ENCODE data around the gene GPR183.

GPR183 gene

DNA sequence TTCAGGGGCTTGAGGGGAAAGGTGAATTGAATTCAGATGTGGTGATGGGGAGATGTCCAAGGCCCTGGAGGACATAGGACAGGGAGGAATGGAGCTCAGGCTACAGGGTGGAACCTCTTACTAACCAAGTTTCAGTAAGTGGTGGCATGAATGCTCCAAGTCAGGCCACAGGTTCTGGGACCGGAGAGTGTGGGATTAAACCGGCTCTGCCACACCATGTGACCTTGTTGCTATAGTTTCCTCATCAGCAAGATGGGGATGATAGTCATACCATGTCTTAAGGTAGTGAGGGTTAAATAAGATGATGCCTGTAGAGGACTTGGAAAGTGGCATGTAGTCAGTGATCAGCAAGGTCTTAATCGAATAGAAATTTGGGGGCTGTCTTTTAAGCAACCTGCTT is 16.3 kb downstream of the GPR183 start:
- no peak for DNase-seq

DNA sequence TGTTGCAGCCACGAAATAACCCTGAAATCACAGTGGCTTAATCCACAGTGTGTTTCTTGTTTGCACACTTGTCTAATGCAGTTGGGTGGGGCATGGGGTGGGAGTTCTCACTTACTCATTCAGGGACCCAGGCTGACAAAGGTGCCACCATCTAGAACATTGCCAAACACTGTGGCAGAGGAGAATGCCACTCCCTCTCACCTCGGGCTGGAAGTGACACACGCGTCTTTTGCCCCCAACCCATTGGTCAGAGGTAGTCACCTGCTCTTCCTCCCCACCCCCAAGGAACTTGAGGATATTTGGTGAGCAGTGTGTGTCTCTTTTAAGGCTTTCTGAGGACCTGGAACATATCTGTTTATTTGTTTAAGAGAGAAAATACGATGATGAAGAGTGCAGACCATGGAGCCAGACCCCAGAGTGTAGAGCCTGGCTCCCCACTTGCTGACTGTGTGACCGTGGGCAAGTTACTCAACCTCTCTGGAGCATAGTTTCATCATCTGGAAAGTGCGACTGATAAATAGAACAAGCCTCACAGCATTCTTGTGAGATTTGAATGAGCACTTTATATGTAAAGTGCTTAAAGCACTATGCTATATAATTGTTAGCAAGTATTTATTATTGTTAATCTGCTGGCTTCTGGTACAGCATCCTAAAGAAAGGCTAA is 17.4 kb downstream of the GPR183 start:
- DNase-seq = peak; percentile 59 to 71

DNA sequence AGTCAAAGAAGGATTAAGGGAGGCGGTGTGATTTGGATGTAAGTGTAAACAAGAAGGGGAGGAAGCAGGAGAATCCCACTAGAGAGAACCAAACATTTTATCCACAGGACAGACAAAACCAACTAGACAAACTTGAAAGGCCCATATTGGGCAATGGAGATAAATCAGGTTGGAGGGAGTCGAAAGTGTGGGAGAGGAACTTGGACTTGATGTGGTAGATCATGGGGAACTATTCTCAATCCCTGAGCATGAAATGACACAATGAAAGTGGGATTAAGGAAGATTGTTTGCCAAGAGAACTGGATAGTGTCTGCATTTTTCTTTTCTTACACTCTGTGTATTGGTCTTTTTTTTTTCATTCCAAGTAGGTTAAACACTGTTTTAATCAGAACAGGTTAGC is 17.9 kb downstream of the GPR183 start:
- no peak for DNase-seq

DNA sequence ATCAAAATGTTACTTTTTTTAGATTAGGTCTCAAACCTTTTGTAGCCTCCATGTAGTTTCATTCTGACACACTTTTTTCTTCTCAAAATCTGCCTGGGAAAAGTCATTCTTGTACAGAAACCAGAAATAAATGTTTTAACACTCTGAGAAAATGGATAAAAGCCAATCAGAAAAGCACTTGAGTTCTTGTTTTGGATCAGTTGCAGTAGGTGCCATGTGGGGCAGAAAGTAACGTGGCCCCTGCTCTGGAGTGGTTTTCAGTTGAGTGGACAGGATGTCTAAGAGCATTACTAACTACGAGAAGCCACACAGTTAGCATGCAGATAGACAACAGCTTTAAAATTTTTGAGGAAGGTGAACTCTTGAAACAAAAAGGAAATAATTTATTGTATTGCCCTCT is 19.1 kb downstream of the GPR183 start:
- no peak for DNase-seq

DNA sequence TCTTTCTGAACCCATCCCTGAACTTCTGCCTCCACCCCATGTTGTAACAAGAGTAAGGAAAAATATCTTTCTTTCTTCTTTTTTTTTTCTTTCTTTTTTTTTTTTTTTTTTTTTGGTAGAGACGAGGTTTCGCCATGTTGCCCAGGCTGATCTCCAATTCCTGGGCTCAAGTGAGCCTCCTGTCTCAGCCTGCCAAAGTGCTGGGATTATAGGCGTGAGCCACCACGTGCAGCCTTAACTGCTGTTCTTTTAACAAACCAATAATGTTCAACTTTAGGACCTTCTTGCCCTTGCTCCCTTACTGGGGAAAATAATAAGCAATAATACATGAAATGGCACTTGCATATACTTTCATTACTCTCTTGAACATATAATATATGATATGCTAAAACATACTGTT is 19.6 kb downstream of the GPR183 start:
- no peak for DNase-seq

DNA sequence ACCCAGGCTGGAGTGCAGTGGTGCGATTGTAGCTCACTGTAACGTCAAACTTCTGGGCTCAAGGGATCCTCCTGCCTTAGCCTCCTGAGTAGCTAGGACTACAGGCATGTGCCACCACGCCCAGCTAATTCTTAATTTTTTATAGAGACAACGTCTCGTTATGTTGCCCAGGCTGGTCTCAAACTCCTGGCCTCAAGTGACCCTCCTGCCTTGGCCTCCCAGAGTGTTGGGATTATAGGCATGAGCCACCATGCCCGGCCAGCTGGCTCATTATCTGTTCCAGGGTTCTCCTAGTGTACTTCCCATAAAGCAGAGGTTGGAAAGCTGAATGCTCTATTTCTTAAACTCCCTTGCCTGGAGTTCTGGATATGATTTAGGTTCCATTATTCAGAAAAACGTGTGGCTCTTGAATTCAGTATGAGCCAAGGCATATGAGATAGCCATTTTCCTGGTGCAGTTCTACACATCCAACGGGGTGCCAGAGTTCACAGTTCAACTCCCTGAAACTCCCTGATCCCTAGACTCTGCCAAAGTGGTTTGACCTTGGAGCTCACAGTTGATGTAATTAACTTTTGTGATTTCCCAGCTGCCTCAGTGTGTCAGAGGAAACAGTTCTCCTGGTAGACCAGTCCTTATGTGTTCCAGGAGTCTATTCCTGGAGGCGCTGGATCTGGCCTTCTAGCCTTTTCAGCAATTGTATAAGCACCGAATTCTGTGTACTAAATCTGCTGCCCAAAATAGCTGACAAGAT is 21.6 kb downstream of the GPR183 start:
- no peak for DNase-seq

DNA sequence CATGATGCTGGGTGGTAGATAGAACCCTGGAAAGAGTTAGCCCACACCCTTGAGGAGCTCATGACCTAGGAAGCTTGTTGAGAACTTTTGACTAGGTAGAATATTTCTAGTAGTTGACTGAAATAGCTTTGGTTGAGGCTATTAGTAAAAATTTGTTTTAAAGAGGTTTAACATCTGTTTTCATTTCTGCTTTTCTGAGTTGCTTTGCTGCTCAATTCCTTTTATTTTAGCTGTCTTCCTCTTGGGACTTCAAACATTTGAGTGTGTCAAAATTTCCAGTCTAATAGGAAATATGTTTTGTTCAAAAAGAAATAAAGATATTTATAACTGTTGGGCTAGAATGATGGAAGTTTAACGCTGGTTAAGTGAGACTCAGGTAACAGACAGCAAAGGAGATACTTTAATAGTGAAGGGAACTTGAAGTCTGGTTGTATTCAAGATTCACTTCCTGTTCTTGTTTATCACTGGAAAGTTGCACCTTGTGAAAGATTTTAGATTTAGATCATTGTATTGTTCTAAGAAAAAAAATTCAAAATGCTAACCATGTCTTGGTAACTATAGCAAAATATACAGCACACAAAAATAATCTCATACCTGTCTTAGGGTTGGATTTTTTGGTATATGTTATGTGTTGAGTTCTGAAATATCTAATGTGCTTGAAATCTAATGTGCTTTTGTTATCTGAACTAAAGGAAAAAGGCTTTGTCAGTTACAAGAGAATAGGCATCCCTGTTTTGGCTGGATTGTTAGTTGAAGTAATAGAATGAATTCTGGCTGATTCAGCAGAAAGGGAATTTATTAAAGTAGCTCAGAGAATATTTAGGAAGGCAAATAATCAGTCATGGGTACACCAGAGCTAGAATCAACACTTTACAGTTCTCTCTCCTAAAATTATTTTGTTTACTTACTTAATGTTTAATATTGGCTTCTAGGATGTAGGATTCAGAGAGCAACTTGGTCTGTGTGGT is 24.7 kb downstream of the GPR183 start:
- DNase-seq = peak in 1 of 2 donors; percentile 60

DNA sequence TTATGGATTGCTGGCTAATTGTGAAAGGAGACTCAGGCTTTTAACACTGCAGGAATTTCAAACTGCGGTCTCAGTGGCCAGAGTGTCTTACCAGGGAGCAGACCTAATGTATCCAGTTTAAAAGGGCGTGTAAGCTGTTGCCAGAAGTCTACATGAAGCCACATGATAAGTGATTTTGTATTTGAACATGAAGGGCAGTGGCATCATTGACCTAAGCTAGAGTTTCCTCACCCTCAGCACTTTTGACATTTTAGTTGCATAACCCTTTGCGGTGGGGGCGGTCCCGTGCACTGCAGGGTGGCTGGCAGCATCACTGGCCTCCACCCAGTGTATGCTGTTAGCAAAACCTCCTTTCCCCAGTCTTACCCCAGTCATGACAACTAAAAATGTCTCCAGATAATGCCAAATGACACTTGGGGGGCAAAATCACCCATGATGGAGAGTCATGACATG is 25.4 kb downstream of the GPR183 start:
- DNase-seq = peak; percentile 80 to 88

DNA sequence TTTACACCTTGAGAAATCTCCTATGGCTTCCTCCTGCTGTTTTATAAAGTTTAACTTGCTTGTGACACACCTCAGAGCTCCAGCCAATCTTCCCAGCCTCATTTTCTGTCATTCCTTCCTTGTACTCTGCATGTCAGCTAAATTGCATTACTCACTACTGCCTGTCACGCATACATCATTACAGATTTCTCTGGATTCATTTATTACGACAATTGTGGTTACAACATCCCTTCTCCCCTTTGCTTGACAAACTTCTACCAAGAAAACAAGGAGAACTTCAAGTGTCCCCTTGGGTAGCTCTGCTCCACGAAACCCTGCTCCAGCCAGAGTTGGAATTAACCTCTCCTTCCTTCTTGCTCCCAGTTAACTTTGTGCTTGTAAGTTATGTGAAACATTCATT is 27.0 kb downstream of the GPR183 start:
- DNase-seq = peak in 1 of 2 donors; percentile 43

DNA sequence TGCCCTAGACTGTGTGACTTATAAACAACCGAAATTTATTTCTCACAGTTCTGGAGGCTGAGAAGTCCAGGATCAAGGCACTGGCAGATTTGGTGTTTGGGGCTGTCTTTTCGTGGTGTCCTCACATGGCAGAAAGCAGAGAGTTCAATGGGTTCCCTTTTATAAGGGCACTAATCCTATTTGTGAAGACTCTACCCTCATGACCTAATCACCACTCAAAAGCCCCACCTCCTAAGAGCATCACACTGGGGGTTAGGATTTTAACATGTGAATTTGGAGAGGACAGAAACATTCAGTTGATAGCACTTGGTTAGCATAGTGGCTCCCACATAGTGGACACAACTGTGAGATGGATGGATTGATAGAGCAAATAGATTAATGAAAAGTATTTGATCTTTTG is 27.6 kb downstream of the GPR183 start:
- no peak for DNase-seq

DNA sequence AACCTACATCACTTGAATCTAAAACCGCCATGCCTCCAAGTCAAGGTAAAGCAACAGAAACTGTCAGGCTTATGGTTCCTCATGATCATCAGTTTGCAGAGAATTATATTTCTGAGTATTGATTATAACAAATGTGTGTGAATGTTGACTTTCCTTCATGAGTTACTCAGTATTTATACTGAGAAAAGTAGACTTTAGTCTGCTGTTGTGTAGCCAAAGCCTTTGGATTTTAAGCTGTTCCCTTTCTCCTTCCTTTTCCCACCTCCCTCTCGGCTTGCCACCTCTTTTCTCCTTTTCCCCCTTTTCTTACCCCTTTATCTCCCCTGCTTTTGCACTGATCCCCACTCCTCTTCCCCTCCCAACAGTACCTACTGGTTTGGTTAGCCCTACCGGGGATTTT is 28.4 kb downstream of the GPR183 start:
- DNase-seq = no peak

DNA sequence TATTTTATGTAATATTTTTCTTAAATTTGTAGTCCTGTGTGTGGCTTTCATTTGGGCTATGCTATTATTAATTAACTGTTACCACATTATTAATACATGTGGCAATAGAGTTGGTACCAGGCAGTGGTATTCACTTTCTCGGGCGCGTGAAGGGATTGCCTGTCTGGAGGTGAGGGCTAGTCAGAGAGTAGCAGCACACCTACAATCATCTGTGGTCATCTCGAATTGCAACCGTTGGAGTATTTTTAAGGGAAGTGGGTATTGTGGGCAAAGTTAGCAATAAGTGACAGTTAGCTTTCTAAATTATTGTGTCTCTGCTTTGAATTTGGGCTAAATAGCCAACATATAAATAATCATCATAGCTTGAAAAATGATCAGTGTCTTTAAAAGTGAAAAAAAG is 29.0 kb downstream of the GPR183 start:
- DNase-seq = no peak

DNA sequence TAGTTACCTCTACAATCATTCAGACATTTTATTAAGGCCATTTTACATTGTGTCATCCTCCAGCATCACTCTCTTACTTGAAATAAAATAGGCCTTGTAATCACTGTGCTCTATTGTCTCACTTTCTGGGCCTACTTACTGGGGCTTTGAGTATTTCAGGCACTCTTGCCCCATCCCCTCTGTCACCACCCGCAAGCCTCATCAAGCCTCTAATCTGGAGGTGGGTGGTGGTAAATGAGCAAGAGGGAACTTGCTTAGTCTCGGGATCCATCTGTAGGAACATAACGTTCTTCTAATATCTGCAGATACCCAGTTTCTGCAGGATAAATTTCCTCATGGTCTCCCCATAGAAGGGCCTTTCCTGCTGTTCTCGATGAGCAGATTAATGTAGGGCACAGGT is 29.6 kb downstream of the GPR183 start:
- DNase-seq = peak in 1 of 2 donors; percentile 43

DNA sequence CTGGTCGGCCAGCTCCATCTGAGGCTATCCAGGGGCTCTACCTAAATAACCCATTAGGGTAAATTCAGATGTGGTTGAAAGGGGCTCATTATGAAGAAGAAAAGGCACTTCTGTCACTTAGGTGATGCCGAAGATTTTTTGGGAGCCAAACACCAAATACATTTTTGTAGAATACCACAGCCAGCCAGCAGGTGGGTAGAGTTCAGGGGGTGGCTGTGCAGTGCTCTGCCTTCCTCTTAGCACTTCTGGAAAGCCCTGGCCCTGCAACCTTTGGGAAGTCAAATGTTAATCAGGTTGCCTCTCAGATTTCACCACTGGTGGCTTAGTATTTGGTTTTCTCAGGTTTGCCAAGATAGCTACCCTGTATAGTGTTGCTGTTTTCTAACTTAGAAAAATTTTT is 30.5 kb downstream of the GPR183 start:
- no peak for DNase-seq

DNA sequence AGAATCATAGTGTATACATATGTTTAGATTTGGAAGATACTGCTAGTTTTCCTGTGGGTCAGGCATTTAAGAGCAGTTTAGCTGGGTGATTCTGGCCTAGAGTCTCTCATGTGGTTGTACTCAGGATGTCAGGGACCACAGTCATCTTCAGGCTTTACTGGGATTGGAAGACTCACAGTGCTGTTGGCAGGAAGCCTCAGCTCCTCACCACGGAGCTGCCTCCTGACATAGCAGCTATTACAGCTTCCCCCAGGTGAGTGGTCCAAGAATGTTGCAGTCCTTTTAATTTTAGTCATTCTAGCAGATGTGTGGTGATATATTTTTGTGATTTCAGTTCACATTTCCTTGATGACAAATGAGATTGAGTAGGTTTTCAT is 32.1 kb downstream of the GPR183 start:
- DNase-seq = peak; percentile 38 to 55

DNA sequence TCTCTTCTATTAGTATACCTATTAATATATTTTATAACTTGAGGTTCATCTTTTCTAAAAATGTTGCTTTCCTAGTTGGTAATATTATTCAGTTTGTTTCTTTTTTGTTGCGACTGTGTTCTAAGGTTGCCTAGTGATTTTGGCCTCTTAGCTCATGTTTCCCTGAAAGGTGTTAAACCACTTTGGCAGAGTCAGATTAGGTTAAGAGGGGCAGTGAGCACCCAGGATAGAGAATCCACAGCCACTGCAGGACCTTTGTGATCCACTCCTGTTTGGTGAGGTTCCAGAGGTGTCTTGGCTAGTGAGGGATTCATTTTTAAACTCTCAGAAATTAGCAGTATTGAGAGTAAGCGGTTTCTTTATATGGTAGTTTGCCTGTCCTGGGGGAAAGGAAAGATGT is 34.1 kb downstream of the GPR183 start:
- peak; percentile 30 to 66 for DNase-seq

DNA sequence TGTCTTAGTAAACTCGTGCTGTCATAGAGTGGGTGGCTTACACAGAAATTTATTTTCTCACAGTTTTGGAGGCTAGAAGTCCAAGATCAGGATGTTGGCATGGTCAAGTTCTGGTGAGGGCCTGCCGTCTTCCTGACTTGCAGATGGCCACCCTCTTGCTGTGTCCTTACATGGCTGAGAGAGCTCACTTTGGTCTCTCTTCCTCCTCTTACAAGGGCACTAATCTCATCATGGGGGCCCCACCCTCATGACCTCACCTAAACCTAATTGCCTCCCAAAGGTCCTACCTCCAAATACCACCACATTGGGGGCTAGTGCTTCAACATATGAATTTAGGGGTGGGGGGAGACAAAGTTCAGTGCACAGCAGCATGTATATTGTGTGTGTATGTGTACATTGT is 34.7 kb downstream of the GPR183 start:
- DNase-seq = no peak

DNA sequence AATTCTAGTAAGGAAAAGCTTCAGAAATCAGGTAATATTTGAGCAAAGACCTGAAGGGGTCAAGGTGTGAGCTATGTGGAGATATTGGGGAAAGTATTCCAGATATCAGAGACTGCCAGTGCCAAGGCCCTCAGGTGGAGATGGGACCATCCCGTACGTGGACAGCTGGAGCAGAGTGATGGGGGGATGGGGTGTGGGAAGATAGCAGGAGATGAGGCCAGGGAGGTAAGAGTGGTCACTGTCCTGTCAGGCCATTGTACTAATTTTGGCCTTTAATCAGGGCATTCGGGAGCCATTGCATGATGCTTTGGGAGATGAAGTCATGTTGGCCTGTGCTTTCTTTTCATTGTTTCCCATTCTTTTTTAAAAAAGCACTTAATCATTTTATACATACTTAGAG is 36.0 kb downstream of the GPR183 start:
- DNase-seq = no peak

DNA sequence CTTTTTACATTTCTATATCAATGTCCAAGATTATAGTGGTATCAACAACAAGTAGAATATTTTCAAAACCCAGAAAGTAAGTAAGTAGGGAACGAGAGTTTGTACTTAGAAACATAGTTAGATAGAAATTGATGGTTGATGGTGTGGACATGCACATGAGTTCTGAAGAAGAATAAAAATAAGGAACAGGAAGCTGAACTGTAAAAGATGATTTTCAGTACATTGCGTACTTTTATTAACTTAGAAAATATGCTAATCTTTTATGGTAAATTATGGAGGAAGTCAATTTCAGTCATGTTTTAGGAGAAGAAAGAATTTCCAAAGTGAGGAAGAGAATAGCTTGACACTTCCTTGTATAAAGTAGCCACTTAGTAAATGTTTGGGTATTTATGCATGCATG is 36.7 kb downstream of the GPR183 start:
- no peak for DNase-seq

DNA sequence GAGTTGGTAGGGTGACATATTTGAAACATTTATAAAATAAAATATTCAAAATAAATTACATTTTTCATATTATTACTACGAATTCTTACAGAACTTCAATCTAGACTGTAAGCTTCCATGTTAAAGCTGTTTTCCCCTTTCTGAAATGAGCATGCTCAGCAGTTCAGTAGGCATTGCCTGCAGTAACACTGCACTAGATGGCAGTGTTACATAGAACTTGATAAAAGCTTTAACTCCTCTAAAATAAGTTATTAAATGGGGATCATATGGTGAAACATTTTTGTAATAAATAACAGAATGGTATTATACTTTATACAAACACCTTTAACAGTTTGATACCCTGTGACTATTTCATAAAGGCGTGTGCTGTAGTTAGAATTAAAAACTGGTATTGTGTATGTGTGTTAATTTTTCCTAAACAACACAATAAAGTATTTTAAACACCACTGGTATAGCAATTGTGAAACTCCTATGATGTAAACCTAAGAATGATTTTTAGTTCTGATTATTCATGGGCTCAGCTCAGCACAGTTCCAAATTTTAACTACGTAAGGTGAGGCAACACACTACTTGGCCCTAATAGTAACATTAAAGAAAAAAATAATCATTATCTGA is 37.5 kb downstream of the GPR183 start:
- DNase-seq = peak; percentile 57 to 76

DNA sequence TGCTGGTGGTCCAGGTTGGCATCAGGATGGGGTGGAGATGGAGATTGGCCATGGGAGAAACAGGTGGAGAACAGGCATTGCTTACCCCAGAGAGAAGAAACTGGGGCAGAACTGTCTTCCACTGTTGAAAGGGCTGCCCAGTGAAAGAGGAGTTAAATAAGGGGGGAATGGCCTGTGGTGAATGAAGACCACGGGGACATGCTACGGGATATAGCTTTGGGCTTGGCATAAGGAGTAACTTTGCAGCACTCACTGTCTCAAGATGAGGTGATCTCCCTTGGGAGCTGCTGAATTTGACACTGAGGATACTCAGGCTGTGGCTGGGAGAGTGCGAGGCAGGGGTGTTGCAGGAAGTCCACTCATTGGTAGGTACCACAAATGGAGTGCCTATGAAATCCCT is 38.4 kb downstream of the GPR183 start:
- no peak for DNase-seq

DNA sequence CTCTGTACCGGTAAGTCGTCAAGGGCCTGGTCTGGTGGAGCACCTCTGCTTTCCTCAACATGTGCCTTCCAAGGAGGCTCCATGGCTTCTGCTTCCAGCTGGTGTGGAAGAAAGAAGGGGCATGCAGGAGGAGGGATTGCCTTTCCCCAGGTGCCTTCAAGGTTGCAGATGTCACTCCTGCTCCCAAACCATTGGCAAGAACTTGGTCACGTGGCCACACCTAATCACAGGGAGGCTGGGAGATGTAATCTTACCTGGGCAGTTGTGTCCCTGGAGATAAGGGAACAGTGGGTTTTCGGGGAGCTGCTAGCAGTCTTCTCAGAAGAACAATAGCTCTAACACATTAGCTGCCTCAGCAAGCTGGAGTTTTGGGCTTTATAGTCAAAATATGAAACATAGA is 39.3 kb downstream of the GPR183 start:
- no peak for DNase-seq

DNA sequence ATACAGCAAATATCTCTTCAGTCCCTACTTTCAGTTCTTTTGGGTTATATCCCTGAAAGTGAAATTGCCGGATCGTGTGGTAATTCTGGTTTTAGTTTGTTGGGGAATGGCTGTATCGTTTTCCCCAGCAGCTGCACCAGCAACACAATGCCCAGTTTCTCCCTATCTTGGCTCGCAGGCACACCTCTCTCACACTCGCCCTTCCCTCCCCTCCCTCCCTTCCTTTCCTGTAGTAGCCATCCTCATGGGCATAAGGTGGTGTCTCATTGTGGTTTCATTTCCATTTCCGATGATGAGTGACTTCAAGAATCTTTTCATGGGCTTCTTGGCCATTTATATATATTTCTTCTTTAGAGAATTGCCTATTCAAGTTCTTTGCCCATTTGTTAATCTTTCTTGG is 40.4 kb downstream of the GPR183 start:
- no peak for DNase-seq

Measured in CD4-positive, alpha-beta T cell treated with Interleukin-1 beta for 1 hour (primary cell).